Activated naive CD8-positive, alpha-beta T cell treated with anti-CD3 and anti-CD28 coated beads for 36 hours (primary cell): ENCODE measurements around the gene DLEC1. TPM values are rescaled to one million over a fixed set of nuclear protein-coding genes. Genes with fewer than 3 reads are reported as not detected.
A peak's percentile ranks its signal among the peaks of the same experiment; 100 is the strongest.

Experiments used
- DNase-seq: peaks from one replicate; pipeline ENCODE4 v3.0.0; 2021
- H3K27ac Mint-ChIP-seq: one replicate; pipeline ENCODE4 v1.8.0; 2022; ENCODE audit warnings: mild to moderate bottlenecking, moderate library complexity, mixed read lengths
- H3K27me3 Mint-ChIP-seq: one replicate; pipeline ENCODE4 v1.8.0; 2022; ENCODE audit warnings: mild to moderate bottlenecking, mixed read lengths
- H3K36me3 Mint-ChIP-seq: one replicate; pipeline ENCODE4 v1.8.0; 2021; ENCODE audit warnings: mild to moderate bottlenecking, mixed read lengths
- H3K4me1 Mint-ChIP-seq: one replicate; pipeline ENCODE4 v1.8.0; 2021; ENCODE audit warnings: mixed read lengths
- H3K4me3 Mint-ChIP-seq: one replicate; pipeline ENCODE4 v1.8.0; 2022; ENCODE audit warnings: mild to moderate bottlenecking, moderate library complexity, mixed read lengths
- H3K9me3 Mint-ChIP-seq: one replicate; pipeline ENCODE4 v1.8.0; 2022; ENCODE audit warnings: mixed read lengths
- total RNA-seq, 2 experiments: library from RNA; stranded (reverse); gene quantifications; one replicate each; pipeline ENCODE4 v1.2.3, GENCODE V29; 2021

Gene DLEC1
- total RNA-seq, 2 experiments from 2014 or later: 0.12 to 0.52 TPM

GRCh38 chr3:38141173-38141951 lies 102.4 kb downstream of the DLEC1 start:
- Mint-ChIP-seq H3K9me3 (peaks cover 8% of the 10 kb centered on the region), H3K27me3 (no peaks in the 10 kb centered on the region)
- DNase-seq: no peak

DNA sequence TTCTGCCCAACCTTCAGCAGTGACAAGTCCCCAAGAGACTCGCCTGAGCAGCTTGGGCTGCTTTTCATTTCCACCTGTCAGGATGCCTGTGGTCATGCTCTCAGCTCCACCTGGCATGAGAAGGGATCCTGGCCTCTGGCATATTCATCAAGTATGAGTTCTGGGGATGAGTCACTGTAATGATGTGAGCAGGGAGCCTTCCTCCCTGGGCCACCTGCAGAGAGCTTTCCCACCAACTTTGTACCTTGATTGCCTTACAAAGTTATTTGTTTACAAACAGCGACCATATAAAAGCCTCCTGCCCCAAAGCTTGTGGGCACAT lies 102.9 kb downstream of the DLEC1 start:
- Mint-ChIP-seq H3K36me3 (peaks cover 21% of the 10 kb centered on the region), H3K4me1 (peaks cover 40% of the 10 kb centered on the region), H3K27me3 (no peaks in the 10 kb centered on the region), H3K27ac (no peak overlapping the region), H3K9me3 (peaks cover 12% of the 10 kb centered on the region), H3K4me3 (no peak overlapping the region)
- no peak for DNase-seq

More at GRCh38 chr3:38141173-38141951, 102.4 kb downstream of the DLEC1 start:
- H3K4me3 Mint-ChIP-seq: no peak overlapping the region
- peaks cover 21% of the 10 kb centered on the region for H3K36me3 Mint-ChIP-seq
- H3K4me1 Mint-ChIP-seq: peaks cover 40% of the 10 kb centered on the region
- H3K27ac Mint-ChIP-seq: no peak overlapping the region

GRCh38 chr3:38142959-38143358 lies 104.0 kb downstream of the DLEC1 start:
- Mint-ChIP-seq H3K36me3 (peaks cover 25% of the 10 kb centered on the region), H3K27me3 (no peaks in the 10 kb centered on the region), H3K27ac (no peak overlapping the region), H3K4me1 (peaks cover 38% of the 10 kb centered on the region), H3K9me3 (peaks cover 18% of the 10 kb centered on the region), H3K4me3 (no peak overlapping the region)
- DNase-seq: no peak

- peaks cover 35% of the 10 kb centered on the region for H3K4me1 Mint-ChIP-seq
- peaks cover 25% of the 10 kb centered on the region for H3K36me3 Mint-ChIP-seq
- H3K27ac Mint-ChIP-seq: no peak overlapping the region
- H3K9me3 Mint-ChIP-seq: peaks cover 18% of the 10 kb centered on the region
- H3K27me3 Mint-ChIP-seq: no peaks in the 10 kb centered on the region
- H3K4me3 Mint-ChIP-seq: no peak overlapping the region
- DNase-seq: no peak
Measured at GRCh38 chr3:38143511-38143910, 104.5 kb downstream of the DLEC1 start.

DNA sequence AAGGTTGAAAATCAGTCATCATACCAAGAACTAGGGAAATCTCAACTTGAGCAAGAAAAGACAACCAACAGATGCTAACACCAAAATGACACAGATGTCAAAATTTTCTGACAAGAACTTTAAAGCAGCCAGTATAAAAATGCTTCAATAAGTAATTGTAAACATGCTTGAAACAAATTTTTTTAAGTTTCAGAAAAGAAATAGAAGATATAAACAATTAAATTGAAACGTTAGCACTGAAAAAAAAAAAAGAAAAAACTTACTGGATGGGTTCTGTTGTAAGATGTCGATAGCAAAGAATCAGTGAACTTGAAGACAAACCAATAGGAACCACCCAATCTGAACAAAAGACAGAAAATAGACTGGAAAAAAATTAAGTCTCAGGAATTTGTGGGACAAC lies 107.5 kb downstream of the DLEC1 start:
- H3K9me3 Mint-ChIP-seq: peaks cover 18% of the 10 kb centered on the region
- peaks cover 27% of the 10 kb centered on the region for H3K4me1 Mint-ChIP-seq
- DNase-seq: no peak
- H3K27ac Mint-ChIP-seq: no peak overlapping the region
- peaks cover 9% of the 10 kb centered on the region for H3K36me3 Mint-ChIP-seq
- no peak overlapping the region for H3K4me3 Mint-ChIP-seq
- H3K27me3 Mint-ChIP-seq: no peaks in the 10 kb centered on the region

DNA sequence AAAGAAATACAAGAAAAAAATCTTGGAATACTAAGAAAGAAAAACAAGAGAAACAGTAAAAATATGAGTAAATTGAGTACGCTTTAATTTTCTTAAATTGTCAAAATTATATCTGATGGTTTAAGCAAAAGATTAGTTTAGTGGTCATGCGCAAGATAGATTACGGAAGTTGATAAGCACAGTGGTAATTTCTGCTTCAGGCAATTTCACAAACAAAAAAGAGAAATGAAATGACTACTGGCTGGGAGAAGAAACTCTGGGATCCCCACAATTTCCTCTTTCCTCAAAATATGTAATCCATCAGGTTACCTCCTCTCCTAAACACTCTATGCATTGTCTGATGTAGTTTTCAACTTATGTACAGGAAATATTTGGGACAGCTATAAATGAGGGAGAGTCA lies 108.4 kb downstream of the DLEC1 start:
- DNase-seq: no peak
- Mint-ChIP-seq H3K4me3 (no peak overlapping the region), H3K27me3 (no peaks in the 10 kb centered on the region), H3K27ac (no peak overlapping the region), H3K9me3 (peaks cover 18% of the 10 kb centered on the region), H3K36me3 (peaks cover 4% of the 10 kb centered on the region), H3K4me1 (peaks cover 26% of the 10 kb centered on the region)

- DNase-seq: no peak
- peaks cover 18% of the 10 kb centered on the region for H3K9me3 Mint-ChIP-seq
- peaks cover 32% of the 10 kb centered on the region for H3K4me1 Mint-ChIP-seq
- H3K27ac Mint-ChIP-seq: peak overlapping the region; percentile 25
- no peaks in the 10 kb centered on the region for H3K27me3 Mint-ChIP-seq
- no peak overlapping the region for H3K4me3 Mint-ChIP-seq
- peaks cover 4% of the 10 kb centered on the region for H3K36me3 Mint-ChIP-seq
Measured at GRCh38 chr3:38148311-38148882, 109.4 kb downstream of the DLEC1 start.

- Mint-ChIP-seq H3K27ac (peak overlapping the region; percentile 71), H3K4me3 (no peak overlapping the region), H3K4me1 (peaks cover 44% of the 10 kb centered on the region), H3K27me3 (no peaks in the 10 kb centered on the region), H3K36me3 (peaks cover 4% of the 10 kb centered on the region), H3K9me3 (peaks cover 18% of the 10 kb centered on the region)
- no peak for DNase-seq
Measured at GRCh38 chr3:38149708-38150107, 110.7 kb downstream of the DLEC1 start.

DNA sequence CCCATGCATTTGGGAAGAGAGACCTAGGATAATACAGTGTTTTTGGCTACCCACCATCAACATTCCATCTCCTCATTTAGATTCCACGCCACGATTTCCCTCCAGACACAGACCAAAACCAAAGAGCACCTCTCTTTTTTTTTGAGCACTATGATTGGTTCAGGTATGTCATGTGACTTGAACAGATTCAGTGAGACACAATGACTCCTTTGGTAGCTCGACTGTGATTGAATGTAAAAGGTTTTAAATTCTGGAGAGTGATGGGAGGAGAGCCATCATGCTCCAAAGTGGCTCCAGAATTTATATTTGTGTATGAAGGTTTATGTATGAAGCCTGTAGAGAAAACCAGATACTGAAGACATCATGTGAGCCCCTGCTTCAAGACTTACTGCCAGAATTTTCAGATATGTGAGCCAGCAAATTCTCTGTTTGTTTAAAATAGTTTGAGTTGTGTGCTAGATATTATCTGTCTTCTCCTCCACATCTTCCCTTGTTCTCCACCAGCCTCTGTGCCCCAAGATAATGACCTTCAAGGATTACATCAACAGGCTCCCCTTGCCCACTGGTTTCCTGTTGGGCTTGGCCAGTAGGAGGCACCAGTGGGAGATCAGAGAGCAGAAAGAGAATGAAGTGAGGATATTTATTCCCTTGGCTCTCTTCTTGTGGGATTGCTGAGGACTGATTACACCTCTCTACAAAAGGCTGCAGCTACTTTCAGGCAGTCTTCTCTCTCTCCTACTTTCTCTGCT lies 111.9 kb downstream of the DLEC1 start:
- H3K36me3 Mint-ChIP-seq: peaks cover 4% of the 10 kb centered on the region
- H3K27ac Mint-ChIP-seq: no peak overlapping the region
- no peaks in the 10 kb centered on the region for H3K27me3 Mint-ChIP-seq
- peaks cover 52% of the 10 kb centered on the region for H3K4me1 Mint-ChIP-seq
- peaks cover 14% of the 10 kb centered on the region for H3K9me3 Mint-ChIP-seq
- no peak for DNase-seq
- H3K4me3 Mint-ChIP-seq: no peak overlapping the region

DNA sequence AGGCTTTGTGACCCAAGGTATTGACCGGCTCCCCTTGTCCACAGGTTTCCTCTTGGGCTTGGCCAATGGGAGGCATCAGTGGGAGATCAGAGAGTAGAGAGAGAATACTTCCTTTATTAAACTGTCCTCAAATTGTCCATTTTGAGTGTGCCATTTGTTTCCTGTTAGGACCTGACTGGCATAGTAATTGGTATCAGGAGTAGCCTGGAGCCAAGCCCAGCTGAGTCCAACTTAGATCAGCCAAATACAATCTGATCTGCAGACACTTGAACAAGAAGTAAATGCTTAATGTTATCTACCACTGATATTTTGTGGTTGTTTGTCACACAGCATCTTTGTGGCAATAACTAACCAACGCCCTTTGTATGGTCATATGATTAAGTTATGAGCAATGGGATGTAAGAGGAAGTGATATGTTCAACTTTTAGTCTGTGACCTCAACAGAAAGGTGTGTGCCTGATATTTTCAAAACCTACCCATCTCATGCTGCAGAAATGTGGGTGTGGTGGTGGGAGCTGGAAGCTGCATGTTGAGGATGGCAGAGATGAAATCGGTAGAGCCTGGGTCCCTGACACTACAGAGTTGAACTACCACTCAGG lies 112.8 kb downstream of the DLEC1 start:
- no peak for DNase-seq
- Mint-ChIP-seq H3K9me3 (peaks cover 7% of the 10 kb centered on the region), H3K4me1 (peaks cover 52% of the 10 kb centered on the region), H3K4me3 (no peak overlapping the region), H3K27ac (no peak overlapping the region), H3K36me3 (peaks cover 4% of the 10 kb centered on the region), H3K27me3 (no peaks in the 10 kb centered on the region)

DNA sequence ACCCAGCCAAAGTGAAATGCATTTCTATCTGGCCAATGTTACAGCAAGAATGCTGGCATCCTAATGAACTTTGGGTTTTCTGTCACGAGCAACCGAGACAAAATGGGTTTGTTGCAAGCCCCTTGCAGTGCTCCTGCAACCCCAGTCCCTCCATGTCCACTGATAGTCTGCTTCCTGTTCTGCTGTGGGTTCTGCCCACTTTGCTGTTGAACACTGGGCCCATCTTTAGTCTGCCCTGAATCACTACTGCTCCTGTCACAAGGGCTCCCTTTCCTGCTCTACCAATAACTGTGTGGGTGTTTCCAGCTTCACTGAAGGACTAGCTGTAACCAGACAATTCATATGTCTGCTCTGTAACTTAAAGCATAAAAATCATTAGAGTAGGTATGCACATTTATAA lies 113.6 kb downstream of the DLEC1 start:
- DNase-seq: no peak
- H3K4me3 Mint-ChIP-seq: no peak overlapping the region
- H3K4me1 Mint-ChIP-seq: peaks cover 52% of the 10 kb centered on the region
- H3K27me3 Mint-ChIP-seq: no peaks in the 10 kb centered on the region
- H3K27ac Mint-ChIP-seq: no peak overlapping the region
- H3K9me3 Mint-ChIP-seq: peaks cover 2% of the 10 kb centered on the region
- H3K36me3 Mint-ChIP-seq: peaks cover 1% of the 10 kb centered on the region

- H3K9me3 Mint-ChIP-seq: no peaks in the 10 kb centered on the region
- H3K4me3 Mint-ChIP-seq: no peak overlapping the region
- DNase-seq: no peak
- H3K36me3 Mint-ChIP-seq: no peaks in the 10 kb centered on the region
- H3K4me1 Mint-ChIP-seq: peaks cover 47% of the 10 kb centered on the region
- H3K27ac Mint-ChIP-seq: no peak overlapping the region
- no peaks in the 10 kb centered on the region for H3K27me3 Mint-ChIP-seq
Measured at GRCh38 chr3:38153221-38153620, 114.2 kb downstream of the DLEC1 start.

DNA sequence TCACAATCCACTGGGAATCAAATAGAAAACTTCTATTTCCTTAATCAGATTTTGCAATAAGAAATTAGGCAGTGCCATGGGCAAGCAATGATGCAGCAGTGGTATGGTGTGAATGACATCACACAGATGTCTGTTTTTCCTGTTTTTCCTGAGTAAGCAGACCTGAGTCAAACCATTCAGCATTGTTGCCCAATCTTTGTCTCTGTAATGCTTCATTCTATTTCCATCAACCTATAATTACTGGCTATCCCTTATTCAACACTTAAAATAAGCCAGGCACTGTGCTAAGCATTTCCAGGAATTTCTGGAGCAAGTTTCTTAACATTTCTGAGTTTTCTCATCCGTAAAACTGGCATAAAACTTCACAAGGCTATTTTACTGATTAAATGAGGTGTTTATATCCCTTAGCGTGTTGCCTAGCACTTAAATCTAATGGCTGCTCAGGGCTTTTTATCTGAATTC lies 115.1 kb downstream of the DLEC1 start:
- Mint-ChIP-seq H3K27me3 (no peaks in the 10 kb centered on the region), H3K4me1 (peaks cover 47% of the 10 kb centered on the region), H3K4me3 (no peak overlapping the region), H3K27ac (peak overlapping the region; percentile 65), H3K36me3 (no peaks in the 10 kb centered on the region), H3K9me3 (no peaks in the 10 kb centered on the region)
- DNase-seq: no peak

DNA sequence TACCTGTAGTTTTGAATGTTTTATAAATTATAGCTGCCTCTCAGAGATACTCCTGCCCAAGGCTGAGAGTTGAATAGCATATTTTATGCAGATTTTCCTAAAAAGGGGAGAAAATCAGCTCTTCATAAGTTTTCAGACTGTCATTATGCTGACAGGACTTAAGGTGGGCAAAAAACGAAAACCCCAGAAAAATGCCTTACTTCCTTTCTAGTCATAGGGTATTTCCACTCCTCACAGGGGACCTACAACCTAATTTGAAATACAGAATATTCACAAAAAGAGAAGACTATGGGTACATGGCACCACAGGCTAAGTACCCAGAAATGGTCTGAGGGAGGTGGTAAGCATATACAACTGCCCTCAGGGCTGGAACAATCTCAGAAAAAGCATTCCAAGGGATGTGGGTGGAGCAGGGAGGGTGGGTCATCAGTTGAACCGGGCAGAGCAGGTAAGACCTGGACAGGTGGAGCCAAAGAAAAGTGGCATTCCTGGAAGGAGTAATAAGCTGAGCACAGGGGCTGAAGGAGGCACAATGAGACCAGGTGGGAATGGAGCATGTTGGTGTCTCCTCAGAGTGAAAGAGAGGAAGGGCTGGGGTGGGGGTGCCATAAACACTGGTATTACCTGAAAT lies 115.7 kb downstream of the DLEC1 start:
- no peaks in the 10 kb centered on the region for H3K36me3 Mint-ChIP-seq
- no peaks in the 10 kb centered on the region for H3K9me3 Mint-ChIP-seq
- peaks cover 44% of the 10 kb centered on the region for H3K4me1 Mint-ChIP-seq
- no peak for DNase-seq
- no peak overlapping the region for H3K4me3 Mint-ChIP-seq
- H3K27ac Mint-ChIP-seq: peak overlapping the region; percentile 65
- no peaks in the 10 kb centered on the region for H3K27me3 Mint-ChIP-seq

DNA sequence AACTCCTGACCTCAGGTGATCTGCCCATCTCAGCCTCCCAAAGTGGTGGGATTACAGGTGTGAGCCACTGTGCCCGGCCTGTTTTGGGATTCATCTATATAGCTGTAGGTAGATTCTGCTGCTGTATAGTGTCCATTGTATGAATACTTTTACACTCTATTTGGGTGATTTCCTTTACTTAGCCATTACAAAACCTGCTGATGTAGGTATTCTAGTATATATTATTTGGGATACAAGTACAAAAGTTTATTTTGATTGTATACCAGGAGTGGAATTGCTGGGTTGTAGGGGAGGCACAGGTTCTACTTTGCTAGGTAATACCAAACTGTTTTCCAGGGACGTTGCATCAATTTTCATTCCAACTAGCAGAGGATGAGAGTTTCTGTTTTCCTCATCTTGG lies 116.8 kb downstream of the DLEC1 start:
- no peak overlapping the region for H3K4me3 Mint-ChIP-seq
- no peak overlapping the region for H3K27ac Mint-ChIP-seq
- H3K4me1 Mint-ChIP-seq: peaks cover 42% of the 10 kb centered on the region
- H3K36me3 Mint-ChIP-seq: no peaks in the 10 kb centered on the region
- H3K9me3 Mint-ChIP-seq: no peaks in the 10 kb centered on the region
- H3K27me3 Mint-ChIP-seq: no peaks in the 10 kb centered on the region
- no peak for DNase-seq
